ENCODE data around the gene SMC5.
"Not testable (repeated sequence)": the region's sequence is repeated elsewhere in the genome, so short reads cannot be mapped to it uniquely, and the experiment has no call there.

SMC5 gene

GRCh38 chr9:70315389-70315788 is 56.6 kb downstream of the SMC5 start:
- no peak for DNase-seq (ENCODE audit: low spot score)
- no peak for TF ChIP-seq CTCF (IDR thresholded peaks at IDR 0.05; ENCODE audit: extremely low read depth, missing control alignments)

GRCh38 chr9:70318002-70318401 is 59.2 kb downstream of the SMC5 start:
- no peak for TF ChIP-seq CTCF (IDR thresholded peaks at IDR 0.05; ENCODE audit: extremely low read depth, missing control alignments)
- DNase-seq (ENCODE audit: low spot score), result no peak

- no peak for DNase-seq (ENCODE audit: low spot score)
- TF ChIP-seq CTCF (IDR thresholded peaks at IDR 0.05; ENCODE audit: extremely low read depth, missing control alignments), result no peak
Observed at GRCh38 chr9:70322096-70322495, 63.3 kb downstream of the SMC5 start.

GRCh38 chr9:70324963-70325362 is 66.2 kb downstream of the SMC5 start:
- TF ChIP-seq CTCF (IDR thresholded peaks at IDR 0.05; ENCODE audit: extremely low read depth, missing control alignments), result no peak
- no peak for DNase-seq (ENCODE audit: low spot score)

- DNase-seq (ENCODE audit: low spot score), result not testable (repeated sequence)
Observed at GRCh38 chr9:70328625-70329024, 69.8 kb downstream of the SMC5 start.

GRCh38 chr9:70340572-70340971 is 81.8 kb downstream of the SMC5 start:
- TF ChIP-seq CTCF (IDR thresholded peaks at IDR 0.05; ENCODE audit: extremely low read depth, missing control alignments), result no peak
- DNase-seq (ENCODE audit: low spot score), result no peak

- no peak for TF ChIP-seq CTCF (IDR thresholded peaks at IDR 0.05; ENCODE audit: extremely low read depth, missing control alignments)
- no peak for DNase-seq (ENCODE audit: low spot score)
Observed at GRCh38 chr9:70347046-70347445, 88.3 kb downstream of the SMC5 start.

- DNase-seq (ENCODE audit: low spot score), result no peak
Observed at GRCh38 chr9:70352356-70352755, 93.6 kb downstream of the SMC5 start.

More at GRCh38 chr9:70352356-70352755, 93.6 kb downstream of the SMC5 start:
- no peak for TF ChIP-seq CTCF (IDR thresholded peaks at IDR 0.05; ENCODE audit: extremely low read depth, missing control alignments)
